Measurements from ENCODE around the gene DMGDH. TPM values are rescaled to one million over a fixed set of nuclear protein-coding genes. Genes with fewer than 3 reads are reported as not detected.

Gene DMGDH
- total RNA-seq, result 10 to 100 TPM in 1 of 8 experiments, 1 to 10 TPM in 7; 1.8 to 10.8 (median 5.1) TPM

- no peaks in the 10 kb centered on the region for H3K4me1 ChIP-seq (replicated peaks in 1 of 2)
- no peak within 1 kb of the TSS for H3K27ac ChIP-seq
- in situ Hi-C loops (cut with MboI; ENCODE audit: low pct_unique_long_range_greater_than_20kb in 2 of 9, low sequenced_read_pairs in 9 of 9, unreplicated experiment in 9 of 9), result no loop called here
- 27 to 100% (median 94%) methylated on average over 1 to 10 of the region's 79 CpGs; no CpG with 5 or more reads in 5 of the 10 experiments for WGBS, 10 experiments
- H3K4me3 ChIP-seq, result no peak within 1 kb of the TSS
- peak in 3 of 8 experiments; percentile 76 to 95 (median 79) for ATAC-seq (replicated peaks in 6 of 8)
These were observed at the start of gene DMGDH, which contains the start of gene BHMT2 for GRCh38 chr5:79069488-79070349. Gene DMGDH, minus strand, starts transcription at chr5:79069674. Its CDS starts 54 bp downstream, at chr5:79069620. Gene BHMT2, plus strand, starts transcription at chr5:79069767. Its CDS starts 16 bp downstream, at chr5:79069783.

- in situ Hi-C loops (cut with MboI; ENCODE audit: low pct_unique_long_range_greater_than_20kb in 2 of 9, low sequenced_read_pairs in 9 of 9, unreplicated experiment in 9 of 9), result no loop called here
- Histone ChIP-seq H3K27ac (no peak overlapping the region), H3K4me1 (replicated peaks in 1 of 2) (no peaks in the 10 kb centered on the region), H3K4me3 (no peak overlapping the region)
- 43 to 80% (median 50%) methylated on average over 1 to 3 of the region's 5 CpGs; no CpG with 5 or more reads in 5 of the 10 experiments for WGBS, 10 experiments
- no peak for ATAC-seq (replicated peaks in 6 of 8)
These were observed 43.2 kb upstream of the DMGDH start for GRCh38 chr5:79112703-79113058.

GRCh38 chr5:79111960-79112702, 42.7 kb upstream of the DMGDH start:
- no peak overlapping the region for H3K27ac ChIP-seq
- H3K4me3 ChIP-seq, result no peak overlapping the region
- WGBS, 10 experiments, result 0 to 67% (median 20%) methylated on average over 2 to 16 of the region's 39 CpGs; no CpG with 5 or more reads in 4 of the 10 experiments
- H3K4me1 ChIP-seq (replicated peaks in 1 of 2), result no peaks in the 10 kb centered on the region
- ATAC-seq (replicated peaks in 6 of 8), result peak in 4 of 8 experiments; percentile 32 to 57 (median 40)
- in situ Hi-C loops (cut with MboI; ENCODE audit: low pct_unique_long_range_greater_than_20kb in 2 of 9, low sequenced_read_pairs in 9 of 9, unreplicated experiment in 9 of 9), result no loop called here

- H3K4me1 ChIP-seq (replicated peaks in 1 of 2), result no peaks in the 10 kb centered on the region
- H3K4me3 ChIP-seq, result no peak within 1 kb of the TSS
- no peak for ATAC-seq (replicated peaks in 6 of 8)
- in situ Hi-C loops (cut with MboI; ENCODE audit: low pct_unique_long_range_greater_than_20kb in 2 of 9, low sequenced_read_pairs in 9 of 9, unreplicated experiment in 9 of 9), result no loop called here
- 20 to 78% (median 59%) methylated on average over 1 to 9 of the region's 32 CpGs; no CpG with 5 or more reads in 2 of the 10 experiments for WGBS, 10 experiments
- no peak within 1 kb of the TSS for H3K27ac ChIP-seq
These were observed 42.0 kb upstream of the DMGDH start, which contains the start of gene BHMT for GRCh38 chr5:79111387-79111959. Gene BHMT, plus strand, starts transcription at chr5:79111809. Its CDS starts 77 bp downstream, at chr5:79111886.

- Histone ChIP-seq H3K27ac (no peak overlapping the region), H3K4me3 (no peak overlapping the region), H3K4me1 (replicated peaks in 1 of 2) (no peaks in the 10 kb centered on the region)
- no peak for ATAC-seq (replicated peaks in 6 of 8)
- 32 to 96% (median 58%) methylated on average over 5 to 15 of the region's 15 CpGs for WGBS, 10 experiments
- in situ Hi-C loops (cut with MboI; ENCODE audit: low pct_unique_long_range_greater_than_20kb in 2 of 9, low sequenced_read_pairs in 9 of 9, unreplicated experiment in 9 of 9), result no loop called here
These were observed 40.3 kb upstream of the DMGDH start for GRCh38 chr5:79109527-79110492.

GRCh38 chr5:79108792-79109191, 39.3 kb upstream of the DMGDH start:
- H3K27ac ChIP-seq, result no peak overlapping the region
- ATAC-seq (replicated peaks in 6 of 8), result no peak
- WGBS, 10 experiments, result 67 to 94% (median 78%) methylated on average over 1 to 7 of the region's 8 CpGs; no CpG with 5 or more reads in 5 of the 10 experiments
- in situ Hi-C loops (cut with MboI; ENCODE audit: low pct_unique_long_range_greater_than_20kb in 2 of 9, low sequenced_read_pairs in 9 of 9, unreplicated experiment in 9 of 9), result no loop called here
- H3K4me1 ChIP-seq (replicated peaks in 1 of 2), result no peaks in the 10 kb centered on the region
- no peak overlapping the region for H3K4me3 ChIP-seq

GRCh38 chr5:79108086-79108485, 38.6 kb upstream of the DMGDH start:
- Histone ChIP-seq H3K27ac (no peak overlapping the region), H3K4me1 (replicated peaks in 1 of 2) (no peaks in the 10 kb centered on the region), H3K4me3 (no peak overlapping the region)
- 0 to 100% (median 81%) methylated on average over 1 to 3 of the region's 3 CpGs for WGBS, 10 experiments
- in situ Hi-C loops (cut with MboI; ENCODE audit: low pct_unique_long_range_greater_than_20kb in 2 of 9, low sequenced_read_pairs in 9 of 9, unreplicated experiment in 9 of 9), result no loop called here
- ATAC-seq (replicated peaks in 6 of 8), result peak in 3 of 8 experiments; percentile 32 to 72 (median 56)

GRCh38 chr5:79107020-79107796, 37.7 kb upstream of the DMGDH start:
- in situ Hi-C loops (cut with MboI; ENCODE audit: low pct_unique_long_range_greater_than_20kb in 2 of 9, low sequenced_read_pairs in 9 of 9, unreplicated experiment in 9 of 9), result no loop called here
- WGBS, 10 experiments, result 66 to 90% (median 81%) methylated on average over 1 to 6 of the region's 7 CpGs; no CpG with 5 or more reads in 2 of the 10 experiments
- H3K27ac ChIP-seq, result no peak overlapping the region
- ATAC-seq (replicated peaks in 6 of 8), result no peak
- no peak overlapping the region for H3K4me3 ChIP-seq
- no peaks in the 10 kb centered on the region for H3K4me1 ChIP-seq (replicated peaks in 1 of 2)

- in situ Hi-C loops (cut with MboI; ENCODE audit: low pct_unique_long_range_greater_than_20kb in 2 of 9, low sequenced_read_pairs in 9 of 9, unreplicated experiment in 9 of 9), result no loop called here
- Histone ChIP-seq H3K4me1 (replicated peaks in 1 of 2) (no peaks in the 10 kb centered on the region), H3K4me3 (no peak overlapping the region), H3K27ac (no peak overlapping the region)
- 75 to 100% (median 100%) methylated on average over 2 of the region's 2 CpGs; no CpG with 5 or more reads in 3 of the 10 experiments for WGBS, 10 experiments
- no peak for ATAC-seq (replicated peaks in 6 of 8)
These were observed 36.4 kb upstream of the DMGDH start for GRCh38 chr5:79105868-79106267.

GRCh38 chr5:79093762-79094161, 24.3 kb upstream of the DMGDH start:
- 0 to 100% (median 46%) methylated on average over 1 to 3 of the region's 3 CpGs for WGBS, 10 experiments
- no peak overlapping the region for H3K27ac ChIP-seq
- no peaks in the 10 kb centered on the region for H3K4me1 ChIP-seq (replicated peaks in 1 of 2)
- no peak overlapping the region for H3K4me3 ChIP-seq
- ATAC-seq (replicated peaks in 6 of 8), result peak in 2 of 8 experiments; percentile 24 to 66
- in situ Hi-C loops (cut with MboI; ENCODE audit: low pct_unique_long_range_greater_than_20kb in 2 of 9, low sequenced_read_pairs in 9 of 9, unreplicated experiment in 9 of 9), result no loop called here

- no peaks in the 10 kb centered on the region for H3K4me1 ChIP-seq (replicated peaks in 1 of 2)
- H3K27ac ChIP-seq, result no peak overlapping the region
- H3K4me3 ChIP-seq, result no peak overlapping the region
- in situ Hi-C loops (cut with MboI; ENCODE audit: low pct_unique_long_range_greater_than_20kb in 2 of 9, low sequenced_read_pairs in 9 of 9, unreplicated experiment in 9 of 9), result no loop called here
- 50 to 90% (median 69%) methylated on average over 1 to 3 of the region's 3 CpGs; no CpG with 5 or more reads in 3 of the 10 experiments for WGBS, 10 experiments
- no peak for ATAC-seq (replicated peaks in 6 of 8)
These were observed 21.6 kb upstream of the DMGDH start for GRCh38 chr5:79091064-79091463.
